HG02981 (cell line): ENCODE results near the gene RSRC2.
"Not testable (repeated sequence)": the region's sequence is repeated elsewhere in the genome, so short reads cannot be mapped to it uniquely, and the experiment has no call there.

Source experiments
- ATAC-seq: cut with Tn5 transposase; IDR thresholded peaks from one replicate; pipeline ENCODE4 v1.9.1; 2021; ENCODE audit warnings: mild to moderate bottlenecking, moderate library complexity; ENCODE audit not compliant: unreplicated experiment

Gene RSRC2, protein sequence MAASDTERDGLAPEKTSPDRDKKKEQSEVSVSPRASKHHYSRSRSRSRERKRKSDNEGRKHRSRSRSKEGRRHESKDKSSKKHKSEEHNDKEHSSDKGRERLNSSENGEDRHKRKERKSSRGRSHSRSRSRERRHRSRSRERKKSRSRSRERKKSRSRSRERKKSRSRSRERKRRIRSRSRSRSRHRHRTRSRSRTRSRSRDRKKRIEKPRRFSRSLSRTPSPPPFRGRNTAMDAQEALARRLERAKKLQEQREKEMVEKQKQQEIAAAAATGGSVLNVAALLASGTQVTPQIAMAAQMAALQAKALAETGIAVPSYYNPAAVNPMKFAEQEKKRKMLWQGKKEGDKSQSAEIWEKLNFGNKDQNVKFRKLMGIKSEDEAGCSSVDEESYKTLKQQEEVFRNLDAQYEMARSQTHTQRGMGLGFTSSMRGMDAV

DNA sequence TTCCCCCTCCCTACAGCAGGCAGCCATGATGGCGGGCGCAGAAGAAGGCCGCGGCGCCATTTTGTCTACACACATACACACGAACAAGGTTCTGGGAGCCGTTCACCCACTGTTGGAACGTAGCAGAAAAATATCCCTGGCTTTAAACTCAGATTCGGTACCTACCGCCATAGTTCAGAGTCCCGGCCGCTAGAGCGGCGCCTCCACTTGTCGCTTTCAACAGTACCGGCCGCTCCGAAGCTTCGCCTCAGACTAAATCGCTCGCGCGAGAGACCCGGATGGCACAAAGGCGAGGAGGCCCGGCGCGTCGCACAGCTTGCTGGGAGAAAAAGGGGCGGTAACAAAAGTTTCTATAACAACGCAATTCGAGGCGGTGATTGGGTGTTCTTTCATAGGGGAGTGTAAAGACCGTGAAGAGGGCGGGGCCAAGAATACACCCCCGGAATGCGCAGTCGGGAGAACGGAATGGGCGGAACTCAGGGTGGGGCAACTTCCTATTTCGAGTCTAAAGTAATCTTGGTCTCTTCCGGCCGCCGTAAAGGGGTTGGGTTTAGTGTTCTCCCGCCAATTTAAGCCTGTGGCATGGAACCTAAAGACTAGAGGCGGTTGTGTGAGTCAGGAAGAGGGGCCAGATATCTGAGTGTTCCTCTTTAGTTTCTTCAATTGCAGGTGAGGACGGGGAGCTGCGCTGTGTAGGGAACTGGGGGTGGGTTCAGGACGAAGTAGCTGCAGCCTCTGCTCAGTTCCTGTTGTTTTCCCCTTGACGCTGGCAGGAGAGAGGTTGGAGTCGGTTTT lies at the start of gene RSRC2, which contains the start of gene KNTC1:
TSS of gene RSRC2 (minus strand) at position 254 of the 795 bp plus-strand sequence. CDS start at position 171, 83 bp downstream.
TSS of gene KNTC1 (plus strand) at position 567 of the 795 bp plus-strand sequence. CDS start 2,815 bp downstream, outside the sequence.
- peak; percentile 84 for ATAC-seq

DNA sequence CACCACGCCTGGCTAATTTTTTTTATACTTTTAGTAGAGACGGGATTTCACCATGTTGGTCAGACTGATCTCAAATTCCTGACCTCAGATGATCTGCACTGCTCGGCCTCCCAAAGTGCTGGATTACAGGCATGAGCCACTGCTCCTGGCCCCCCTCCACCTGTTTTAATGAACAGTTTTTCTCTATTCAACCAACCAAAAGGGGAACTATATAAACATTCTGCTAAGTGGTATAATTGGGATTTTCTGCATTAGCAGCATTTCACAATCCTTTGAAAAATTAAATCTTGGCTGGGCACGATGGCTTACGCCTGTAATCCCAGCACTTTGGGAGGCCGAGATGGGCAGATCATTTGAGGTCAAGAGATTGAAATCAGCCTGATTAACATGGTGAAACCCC lies 45.1 kb upstream of the RSRC2 start:
- ATAC-seq: no peak

DNA sequence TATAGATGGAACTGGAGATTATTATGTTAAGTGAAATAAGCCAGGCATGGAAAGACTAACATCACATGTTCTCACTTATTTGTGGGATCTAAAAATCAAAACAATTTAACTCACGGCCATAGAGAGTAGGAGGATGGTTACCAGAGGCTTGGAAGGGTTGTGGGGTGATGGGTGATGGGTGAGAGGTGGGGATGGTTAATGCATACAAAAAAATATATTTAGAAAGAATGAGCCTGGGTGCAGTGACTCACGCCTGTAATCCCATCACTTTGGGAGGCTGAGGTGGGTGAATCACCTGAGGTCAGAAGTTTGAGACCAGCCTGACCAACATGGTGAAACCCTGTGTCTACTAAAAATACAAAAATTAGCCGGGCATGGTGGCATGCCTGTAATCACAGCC lies 43.3 kb upstream of the RSRC2 start:
- not testable (repeated sequence) for ATAC-seq

DNA sequence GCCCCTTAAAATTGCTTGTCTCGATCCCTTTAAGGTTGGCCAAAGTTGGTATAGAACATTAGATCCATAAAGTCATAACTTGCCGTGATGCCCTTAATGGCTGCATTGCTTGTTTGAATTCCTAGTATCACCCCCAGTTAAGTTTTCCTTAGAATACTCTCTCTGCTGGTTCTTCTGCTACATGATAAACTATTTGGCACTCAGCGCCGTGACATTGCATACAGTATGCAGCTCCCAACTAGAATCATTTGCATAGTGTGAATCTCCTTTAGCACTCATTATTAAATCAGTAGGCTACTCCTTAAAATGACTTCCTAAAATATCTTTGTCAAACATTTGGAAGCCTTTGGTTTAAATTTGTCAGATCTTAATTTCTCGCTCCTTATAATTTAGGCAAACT lies 42.6 kb upstream of the RSRC2 start:
- no peak for ATAC-seq

DNA sequence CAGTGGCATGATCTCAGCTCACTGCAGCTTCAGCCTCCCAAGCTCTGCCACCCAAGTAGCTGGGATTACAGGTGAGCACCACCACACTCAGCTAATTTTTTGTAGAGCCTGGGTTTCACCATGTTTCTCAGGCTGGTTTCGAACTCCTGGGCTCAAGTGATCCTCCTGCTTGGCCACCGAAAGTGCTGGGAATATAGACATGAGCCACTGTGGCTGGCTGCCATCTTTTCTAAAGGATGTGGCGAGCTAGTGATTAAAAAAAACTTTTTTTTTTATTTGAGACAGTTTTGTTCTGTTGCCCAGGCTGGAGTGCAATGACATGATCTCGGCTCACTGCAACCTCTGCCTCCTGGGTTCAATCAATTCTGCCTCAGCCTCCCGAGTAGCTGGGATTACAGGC lies 40.1 kb upstream of the RSRC2 start:
- ATAC-seq: not testable (repeated sequence)

DNA sequence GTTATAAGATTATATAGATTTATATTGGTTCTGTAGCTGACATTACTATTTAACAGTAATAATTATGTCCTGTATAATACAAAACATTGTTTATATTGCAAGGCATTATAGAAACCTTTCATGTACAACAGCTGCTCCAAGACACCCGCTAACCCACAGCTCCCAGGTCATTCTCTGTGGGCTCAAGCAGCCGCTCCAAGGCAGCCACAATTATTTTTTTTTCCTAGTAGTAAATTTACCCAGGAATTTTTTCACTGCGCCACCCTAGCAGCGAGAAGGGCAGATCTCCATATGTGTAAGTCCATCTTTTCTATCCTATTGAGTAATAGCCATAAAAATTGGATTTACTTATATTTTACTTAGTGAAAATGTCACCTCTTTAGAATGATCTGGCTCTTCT lies 36.6 kb upstream of the RSRC2 start:
- ATAC-seq: no peak

DNA sequence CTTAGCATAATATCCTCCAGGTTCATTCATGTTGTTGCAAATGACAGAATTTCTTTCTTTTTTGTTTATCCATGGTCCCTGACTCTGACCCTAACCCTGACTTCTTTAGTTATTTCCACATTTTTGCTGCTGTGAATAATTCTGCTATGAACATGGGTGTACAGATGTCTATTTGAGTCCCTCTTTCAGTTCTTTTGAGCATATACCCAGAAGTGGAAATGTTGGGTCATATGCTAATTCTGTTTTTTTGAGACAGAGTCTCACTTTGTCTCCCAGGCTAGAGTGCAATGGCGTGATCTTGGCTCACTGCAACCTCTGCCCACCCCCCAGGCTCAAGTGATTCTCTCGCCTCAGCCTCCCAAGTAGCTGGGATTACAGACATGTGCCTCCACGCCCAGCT lies 33.4 kb upstream of the RSRC2 start:
- no peak for ATAC-seq

DNA sequence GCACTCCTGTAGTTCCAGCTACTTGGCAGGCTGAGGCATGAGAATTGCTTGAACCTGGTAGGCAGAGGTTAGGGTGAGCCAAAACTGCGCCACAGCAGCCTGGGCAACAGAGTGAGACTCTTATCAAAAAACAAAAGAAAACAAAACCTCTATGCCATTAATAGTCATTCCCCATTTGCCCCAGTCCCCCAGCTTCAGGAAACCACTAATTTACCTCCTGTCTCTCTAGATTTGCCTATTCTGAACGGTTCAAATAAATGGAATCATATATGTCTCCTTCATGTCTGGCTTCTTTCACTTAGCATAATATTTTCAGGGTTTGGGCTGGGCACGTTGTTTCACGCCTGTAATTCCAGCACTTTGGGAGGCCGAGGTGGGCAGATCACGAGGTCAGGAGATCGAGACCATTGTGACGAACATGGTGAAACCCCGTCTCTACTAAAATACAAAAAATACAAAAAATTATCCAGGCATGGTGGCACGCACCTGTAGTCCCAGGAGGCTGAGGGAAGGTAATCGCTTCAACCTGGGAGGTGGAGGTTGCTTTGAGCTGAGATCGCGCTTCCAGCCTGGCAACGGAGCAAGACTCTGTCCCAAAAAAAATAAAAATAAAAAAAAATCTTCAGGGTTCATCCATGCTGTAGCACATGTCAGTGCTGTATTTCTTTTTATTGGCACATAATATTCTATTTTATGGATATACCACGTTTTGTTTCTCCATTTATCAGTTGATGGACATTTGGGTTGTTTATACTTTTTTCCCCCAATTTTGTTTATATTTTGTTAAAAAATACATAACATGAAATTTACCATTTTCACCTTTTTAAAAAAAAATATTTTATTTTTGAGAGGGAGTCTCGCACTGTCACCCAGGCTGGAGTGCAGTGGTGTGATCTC lies 32.3 kb upstream of the RSRC2 start:
- ATAC-seq: no peak

DNA sequence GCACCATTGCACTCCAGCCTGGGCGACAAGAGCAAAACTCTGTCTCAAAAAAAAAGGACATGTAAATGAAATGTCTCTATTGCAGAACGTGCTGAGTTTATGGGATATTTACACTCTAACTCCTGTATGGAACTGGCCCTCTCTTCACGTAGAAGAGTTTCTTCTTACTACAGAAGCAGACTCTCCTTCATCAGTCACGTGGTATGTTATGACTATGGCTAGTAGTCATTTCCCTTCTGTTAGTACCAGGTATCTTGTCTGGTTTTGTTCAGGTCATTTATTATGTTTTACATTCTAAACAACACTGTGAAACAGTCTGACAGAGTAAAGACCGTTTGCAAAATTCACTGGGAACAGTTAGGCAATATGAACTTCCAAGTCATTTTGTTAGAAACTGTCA lies 20.6 kb upstream of the RSRC2 start:
- ATAC-seq: no peak

DNA sequence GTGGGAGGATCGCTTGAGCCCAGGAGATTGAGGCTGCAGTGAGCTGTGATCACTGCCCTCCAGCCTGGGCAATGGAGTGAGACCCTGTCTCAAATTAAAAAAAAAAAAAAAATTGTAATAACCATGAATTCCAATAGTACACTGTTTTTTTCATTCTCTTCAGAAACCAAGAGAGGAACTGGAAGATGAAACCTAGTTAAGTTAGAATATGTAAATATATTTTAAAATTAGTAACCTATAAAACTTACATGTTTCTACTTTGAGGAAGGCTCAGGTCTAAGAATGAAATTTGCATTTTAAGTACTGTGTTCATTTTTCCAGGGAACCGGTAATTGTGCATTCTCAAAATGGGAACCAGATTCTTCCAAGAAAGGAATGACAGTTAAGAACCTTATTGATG lies 19.1 kb upstream of the RSRC2 start:
- peak; percentile 79 for ATAC-seq

DNA sequence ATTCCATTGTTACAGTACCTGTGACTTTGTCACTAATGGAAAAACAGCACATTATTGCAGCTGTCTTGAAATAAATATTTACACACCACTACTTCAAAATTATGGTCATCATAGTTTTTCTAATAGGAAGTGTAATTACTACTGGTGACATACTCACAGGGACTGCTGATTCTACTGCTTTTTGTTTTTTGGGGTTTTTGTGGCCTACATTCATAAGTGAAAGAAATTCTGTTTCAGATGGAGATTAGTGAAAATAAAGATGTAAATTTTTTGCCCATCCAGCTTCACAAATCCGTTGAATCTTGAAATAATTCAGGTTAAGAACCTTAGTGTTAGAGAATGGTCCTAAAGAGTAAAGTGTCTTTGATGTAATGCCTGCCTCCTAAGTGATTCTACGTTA lies 17.8 kb upstream of the RSRC2 start:
- no peak for ATAC-seq

DNA sequence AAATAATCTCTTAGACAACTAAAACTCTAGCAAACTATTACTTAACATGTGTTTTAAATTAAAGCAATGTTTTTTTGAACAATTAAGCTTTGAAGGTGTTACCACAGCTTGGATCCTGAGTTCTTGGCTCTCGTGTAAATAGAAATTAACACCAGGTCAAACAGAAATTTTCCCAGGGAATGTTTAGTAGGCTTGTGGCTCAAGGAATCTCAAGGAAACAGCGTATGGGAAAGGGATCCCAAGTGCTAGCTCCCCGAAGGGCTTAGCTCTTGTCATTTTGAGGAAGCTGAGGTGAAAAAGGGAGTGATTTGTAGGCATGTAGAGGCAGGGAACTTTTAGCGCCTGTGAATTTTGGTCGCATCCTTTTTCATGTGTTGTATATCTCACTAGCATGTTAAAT lies 11.8 kb upstream of the RSRC2 start:
- no peak for ATAC-seq

DNA sequence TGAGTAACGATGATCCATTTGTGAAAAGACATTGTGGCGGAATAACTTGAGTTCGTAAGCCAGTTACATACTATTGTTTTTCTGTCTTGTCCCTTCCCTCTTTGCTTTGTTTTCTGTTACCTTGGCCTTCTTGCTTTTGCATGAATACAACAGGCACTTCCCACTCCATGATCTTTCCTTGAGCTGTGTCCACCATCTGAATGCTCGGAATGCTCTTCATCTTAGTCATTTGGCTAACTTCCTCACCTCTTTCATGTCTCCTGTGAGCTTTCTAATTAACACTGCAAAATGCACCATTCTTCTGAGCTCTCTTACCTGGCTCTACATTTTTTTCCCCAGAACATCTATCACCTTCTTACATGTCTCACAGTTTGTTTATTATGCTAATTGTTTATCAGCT lies 10.3 kb upstream of the RSRC2 start:
- no peak for ATAC-seq

DNA sequence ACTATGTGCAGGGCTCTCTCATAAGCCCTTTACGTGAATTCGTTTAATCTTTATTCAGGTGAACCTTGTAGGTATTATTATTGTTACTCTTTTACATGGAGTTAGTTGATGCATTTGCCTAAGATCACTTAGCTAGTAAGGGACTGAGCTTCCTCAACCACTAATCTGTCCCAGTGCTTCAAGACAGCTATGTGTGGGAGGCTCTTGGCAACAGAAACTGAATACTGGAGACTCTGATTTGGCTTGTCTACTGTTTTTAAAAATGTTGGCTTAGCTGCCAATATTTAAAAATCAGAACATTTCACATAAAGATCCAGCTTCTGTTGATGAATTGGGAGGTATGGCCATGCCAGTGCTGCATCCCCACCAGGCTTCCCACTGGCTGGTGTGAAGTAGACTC lies 7.1 kb upstream of the RSRC2 start:
- no peak for ATAC-seq

DNA sequence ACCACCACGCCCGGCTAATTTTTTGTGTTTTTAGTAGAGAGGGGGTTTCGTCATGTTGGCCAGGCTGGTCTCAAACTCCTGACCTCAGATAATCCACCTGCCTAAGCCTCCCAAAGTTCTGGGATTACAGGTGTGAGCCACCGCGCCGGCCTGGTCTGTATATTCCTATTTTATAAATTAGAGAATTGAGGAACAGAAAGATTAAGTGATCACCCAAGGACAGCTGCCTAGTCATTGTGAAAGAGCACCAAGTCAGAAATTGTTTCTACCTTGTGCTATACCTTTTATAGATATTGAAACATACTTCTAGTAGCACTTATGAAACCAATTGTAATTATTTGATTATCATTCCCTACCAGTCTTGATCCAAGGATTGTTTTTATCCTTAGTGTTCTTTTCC lies 2.3 kb upstream of the RSRC2 start:
- no peak for ATAC-seq

DNA sequence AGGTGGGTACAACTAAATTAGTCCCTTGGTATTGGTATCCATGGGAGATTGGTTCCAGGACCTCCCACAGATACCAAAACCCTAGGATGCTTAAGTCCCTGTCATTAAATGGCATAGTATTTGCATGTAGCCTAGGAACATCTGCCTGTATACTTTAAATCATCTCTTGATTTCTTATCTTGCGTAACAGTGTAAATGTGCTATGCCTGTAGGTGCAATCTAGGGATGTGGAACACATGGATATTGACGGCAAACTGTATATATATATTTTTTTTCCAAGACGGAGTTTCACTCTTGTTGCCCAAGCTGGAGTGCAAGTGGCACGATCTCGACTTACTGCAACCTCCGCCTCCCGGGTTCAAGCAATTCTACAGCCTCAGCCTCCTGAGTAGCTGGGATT lies 1.8 kb upstream of the RSRC2 start:
- ATAC-seq: no peak

DNA sequence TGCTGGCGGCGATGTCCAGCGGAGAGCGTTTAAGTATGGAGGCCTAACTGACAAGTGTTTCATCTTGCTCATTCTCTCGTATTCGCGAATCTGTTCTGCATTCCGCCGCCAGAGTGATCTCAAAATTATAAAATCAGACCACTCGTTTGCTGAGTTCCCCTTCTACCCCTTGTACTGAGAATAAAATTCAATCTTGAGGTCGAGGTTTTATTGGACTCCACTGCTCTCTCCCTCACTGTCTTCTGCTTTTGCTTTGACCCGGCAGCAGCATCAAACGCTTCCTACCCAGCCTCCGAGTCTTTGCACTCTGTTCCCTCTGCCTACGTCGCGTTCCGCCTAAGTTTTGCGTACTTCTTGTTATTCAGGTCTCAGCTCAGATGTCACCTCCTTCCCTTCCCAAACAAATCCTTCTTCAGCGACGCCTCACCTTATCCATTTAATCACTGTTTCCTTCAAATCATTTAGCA lies 775 bp upstream of the RSRC2 start:
- no peak for ATAC-seq

DNA sequence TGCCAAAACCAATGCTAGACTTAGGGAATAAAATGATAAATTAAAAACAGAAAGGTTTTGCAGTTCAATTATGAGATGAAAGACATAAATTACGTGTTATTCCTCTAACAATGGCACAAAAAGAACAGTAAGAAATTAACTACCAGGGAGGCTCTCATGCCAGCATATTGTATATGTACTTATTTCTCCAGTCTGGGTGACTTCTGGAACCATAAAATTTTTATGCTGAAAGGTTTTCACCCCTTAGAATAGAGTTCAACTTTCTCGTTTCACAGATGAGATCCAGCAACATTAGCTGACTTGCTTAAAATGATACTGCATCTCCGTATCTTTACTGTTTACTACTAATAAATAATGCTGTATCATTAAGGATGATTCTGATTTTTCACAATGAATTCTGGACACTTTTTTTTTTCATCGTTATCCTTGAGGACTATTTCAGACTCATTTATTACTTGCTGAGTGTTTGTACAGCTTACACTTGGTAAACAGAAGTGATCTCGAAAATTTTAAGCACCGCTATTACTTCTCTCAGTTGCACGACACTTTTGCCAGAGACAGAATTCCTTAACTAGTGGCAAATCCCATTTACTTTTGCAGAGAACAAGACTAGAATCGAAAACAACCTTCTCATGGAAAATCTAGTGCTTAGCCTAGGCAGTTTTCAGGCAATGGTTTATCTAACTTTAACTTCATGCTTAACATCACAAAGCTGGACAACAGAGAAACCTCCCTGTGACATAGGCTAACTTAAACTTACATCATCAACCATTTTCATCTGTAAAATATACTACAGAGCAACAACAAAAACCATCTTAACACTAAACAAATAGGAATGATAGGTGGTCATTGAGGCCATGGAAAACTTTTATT lies 2.7 kb downstream of the RSRC2 start:
- no peak for ATAC-seq

DNA sequence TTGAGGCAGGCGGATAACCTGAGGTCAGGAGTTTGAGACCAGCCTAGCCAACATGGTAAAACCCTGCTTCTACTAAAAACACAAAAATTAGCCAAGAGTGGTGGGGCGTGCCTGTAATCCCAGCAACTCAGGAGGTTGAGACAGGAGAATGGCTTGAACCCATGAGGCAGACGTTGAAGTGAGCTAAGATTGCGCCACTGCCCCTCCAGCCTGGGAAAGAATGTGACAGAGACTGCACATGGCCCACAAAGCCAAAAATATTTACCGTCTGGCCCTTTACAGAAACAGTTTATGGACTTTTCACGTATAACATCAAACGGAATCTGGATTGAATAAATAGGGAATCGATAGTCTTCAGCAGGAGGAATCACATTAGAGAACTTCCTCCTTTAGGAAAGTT lies 3.5 kb downstream of the RSRC2 start:
- no peak for ATAC-seq

DNA sequence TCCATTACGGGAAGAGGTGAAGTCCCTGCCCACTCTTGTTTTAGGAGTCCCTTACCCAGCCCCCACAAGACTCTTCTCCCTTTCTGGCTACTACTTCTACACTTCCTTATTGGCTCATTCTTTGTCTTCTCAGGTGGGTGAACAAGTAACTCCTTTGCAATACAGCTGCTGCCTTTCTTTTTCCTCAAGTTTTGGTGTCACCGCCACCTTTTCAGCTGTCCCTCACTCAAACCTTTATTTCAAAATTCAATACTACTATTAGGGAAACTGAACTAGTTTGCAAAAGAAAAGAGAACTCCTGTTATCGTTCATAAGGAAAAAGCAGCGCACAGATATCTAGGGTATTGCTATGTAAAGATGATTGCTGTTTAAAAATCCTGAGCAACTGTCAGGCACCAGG lies 6.1 kb downstream of the RSRC2 start:
- ATAC-seq: no peak
